NCI-H2227 treated with DMSO at 0.1 percent for 48 hours (cell line): ENCODE data around the gene HHIP.

Experiments used
- DNase-seq: peaks from one replicate; lab custom pipeline; 2025; lab: John Stamatoyannopoulos, UW

HHIP gene, protein sequence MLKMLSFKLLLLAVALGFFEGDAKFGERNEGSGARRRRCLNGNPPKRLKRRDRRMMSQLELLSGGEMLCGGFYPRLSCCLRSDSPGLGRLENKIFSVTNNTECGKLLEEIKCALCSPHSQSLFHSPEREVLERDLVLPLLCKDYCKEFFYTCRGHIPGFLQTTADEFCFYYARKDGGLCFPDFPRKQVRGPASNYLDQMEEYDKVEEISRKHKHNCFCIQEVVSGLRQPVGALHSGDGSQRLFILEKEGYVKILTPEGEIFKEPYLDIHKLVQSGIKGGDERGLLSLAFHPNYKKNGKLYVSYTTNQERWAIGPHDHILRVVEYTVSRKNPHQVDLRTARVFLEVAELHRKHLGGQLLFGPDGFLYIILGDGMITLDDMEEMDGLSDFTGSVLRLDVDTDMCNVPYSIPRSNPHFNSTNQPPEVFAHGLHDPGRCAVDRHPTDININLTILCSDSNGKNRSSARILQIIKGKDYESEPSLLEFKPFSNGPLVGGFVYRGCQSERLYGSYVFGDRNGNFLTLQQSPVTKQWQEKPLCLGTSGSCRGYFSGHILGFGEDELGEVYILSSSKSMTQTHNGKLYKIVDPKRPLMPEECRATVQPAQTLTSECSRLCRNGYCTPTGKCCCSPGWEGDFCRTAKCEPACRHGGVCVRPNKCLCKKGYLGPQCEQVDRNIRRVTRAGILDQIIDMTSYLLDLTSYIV

DNA sequence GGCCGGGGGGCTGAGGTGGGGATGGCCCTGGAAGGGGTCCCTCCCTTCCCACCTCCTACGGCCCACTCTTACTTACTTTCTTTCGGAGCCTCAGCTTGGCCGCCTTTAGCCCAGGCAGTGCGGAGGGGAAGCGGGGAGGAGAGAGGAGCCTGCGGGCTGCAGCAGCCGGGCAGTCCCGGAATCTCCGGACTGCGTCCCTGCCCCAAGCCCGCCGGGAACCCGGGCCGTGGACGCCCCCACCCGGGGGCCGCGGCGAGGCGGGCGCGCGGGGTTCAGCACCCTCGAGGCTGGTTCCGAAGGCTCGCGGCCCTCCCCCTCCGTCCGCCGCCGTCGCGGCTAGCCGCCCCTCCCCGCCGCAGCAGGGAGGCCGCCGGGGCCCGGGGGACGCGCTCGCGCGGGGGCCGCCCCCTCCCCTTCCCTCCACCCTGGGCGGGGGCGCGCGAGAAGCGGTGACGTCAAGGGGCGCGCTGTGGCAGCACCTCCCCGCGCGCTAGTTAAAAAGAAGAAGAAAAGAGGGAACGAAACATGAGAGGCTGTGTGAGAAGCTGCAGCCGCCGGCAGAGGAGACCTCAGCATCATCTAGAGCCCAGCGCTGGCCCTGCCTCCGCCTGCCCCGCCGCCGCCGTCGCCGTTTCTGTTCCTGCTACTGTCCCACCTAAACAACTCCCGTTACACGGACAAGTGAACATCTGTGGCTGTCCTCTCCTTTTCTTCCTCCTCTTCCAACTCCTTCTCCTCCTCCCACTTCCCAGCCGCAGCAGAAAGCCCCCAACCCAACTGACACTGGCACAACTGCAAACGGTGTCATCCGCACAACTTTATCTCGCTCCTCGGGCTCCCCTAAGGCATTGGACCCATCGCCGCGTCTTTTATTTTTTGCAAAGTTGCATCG, at the start of gene HHIP:
HHIP (plus strand) TSS at position 526 of the 892 bp plus-strand sequence. CDS start 520 bp downstream, outside the sequence.
- DNase-seq: no peak

DNA sequence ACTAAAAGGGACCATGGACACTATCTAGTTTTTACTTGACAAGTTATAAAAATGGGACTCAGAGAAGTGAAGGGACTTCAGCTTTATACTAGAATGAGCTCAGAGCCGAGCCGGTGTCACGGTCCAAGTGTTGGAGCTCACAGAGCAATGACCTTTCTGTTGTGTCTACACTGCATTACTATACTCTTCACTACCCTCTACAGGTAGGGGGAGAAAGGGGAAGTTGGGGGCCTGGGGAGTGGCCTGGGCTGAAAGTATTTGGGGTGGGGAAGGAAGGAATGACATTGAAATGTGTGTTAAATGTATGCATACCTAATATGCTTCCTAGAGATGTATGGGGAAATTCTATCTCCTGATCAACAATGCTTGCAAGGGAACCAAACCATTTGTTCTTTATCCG, 48.8 kb upstream of the HHIP start:
- DNase-seq: no peak

DNA sequence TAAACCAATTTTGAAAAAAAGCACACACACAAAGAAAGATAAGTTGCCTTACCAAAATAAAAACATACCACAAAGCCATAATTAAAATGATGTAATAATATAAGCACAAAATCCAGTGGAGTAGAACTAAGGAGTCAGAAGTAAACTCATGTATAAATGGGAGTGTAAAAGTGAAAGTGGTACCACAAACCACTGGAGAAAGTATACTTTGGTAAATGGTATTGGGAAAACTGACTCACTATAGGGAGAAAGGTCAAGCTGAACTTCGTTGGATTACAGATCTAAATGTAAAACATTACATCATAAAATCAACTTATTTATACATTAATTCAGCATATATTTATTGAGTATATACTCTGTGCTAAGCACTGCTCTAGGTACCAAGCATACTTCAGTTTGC, 46.3 kb upstream of the HHIP start:
- no peak for DNase-seq

DNA sequence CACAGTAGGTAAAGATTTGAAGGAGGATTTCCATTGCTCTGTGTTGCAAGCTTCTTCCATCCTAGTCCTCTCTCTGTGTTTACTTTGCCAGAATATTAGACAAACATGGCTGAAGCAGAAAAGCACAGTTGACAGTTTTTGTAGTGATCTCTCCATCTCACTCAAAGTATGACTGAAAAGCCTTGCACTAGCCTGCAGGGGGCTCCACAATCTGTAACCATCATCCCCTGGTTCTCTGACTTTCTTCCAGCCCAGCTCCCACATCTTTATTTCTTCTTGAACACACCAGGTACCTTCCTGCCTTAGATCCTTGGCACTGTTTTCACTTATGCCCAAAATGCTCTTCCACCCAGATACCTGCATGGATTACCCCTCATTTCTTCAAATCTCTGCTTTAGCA, 34.1 kb upstream of the HHIP start:
- DNase-seq: no peak

DNA sequence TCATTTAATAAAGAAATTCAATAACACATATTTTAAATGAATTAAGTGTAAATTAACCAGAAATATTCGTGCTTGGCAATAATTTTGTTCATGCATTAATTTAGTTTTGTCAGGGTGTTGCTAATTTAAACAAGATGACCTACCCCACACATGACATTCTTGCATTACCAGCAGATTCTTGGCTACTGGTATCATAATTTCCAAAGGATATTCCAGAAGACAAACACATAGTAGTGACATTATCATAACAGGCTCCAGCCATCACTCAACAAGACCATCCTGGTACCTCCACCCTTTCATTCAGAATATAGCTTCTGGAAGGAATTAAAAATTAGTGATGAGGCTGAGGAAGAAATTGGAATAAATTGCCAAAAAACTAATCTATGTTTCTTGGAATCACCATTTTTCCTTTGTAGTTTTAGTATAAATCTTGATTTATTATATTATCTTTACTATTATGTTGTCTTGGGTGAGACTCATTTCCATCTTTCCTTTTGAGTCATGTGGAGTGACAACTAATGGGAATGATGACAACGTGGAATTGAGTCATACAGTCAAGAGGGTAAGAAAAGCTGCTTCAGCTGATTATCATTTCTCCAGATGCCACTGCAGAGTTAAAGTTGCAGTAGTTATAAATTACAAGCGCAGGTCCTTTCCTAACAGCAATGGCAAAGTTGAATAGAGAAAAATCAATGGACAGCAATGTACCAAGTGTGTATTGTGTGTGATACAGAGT, 30.9 kb upstream of the HHIP start:
- no peak for DNase-seq

DNA sequence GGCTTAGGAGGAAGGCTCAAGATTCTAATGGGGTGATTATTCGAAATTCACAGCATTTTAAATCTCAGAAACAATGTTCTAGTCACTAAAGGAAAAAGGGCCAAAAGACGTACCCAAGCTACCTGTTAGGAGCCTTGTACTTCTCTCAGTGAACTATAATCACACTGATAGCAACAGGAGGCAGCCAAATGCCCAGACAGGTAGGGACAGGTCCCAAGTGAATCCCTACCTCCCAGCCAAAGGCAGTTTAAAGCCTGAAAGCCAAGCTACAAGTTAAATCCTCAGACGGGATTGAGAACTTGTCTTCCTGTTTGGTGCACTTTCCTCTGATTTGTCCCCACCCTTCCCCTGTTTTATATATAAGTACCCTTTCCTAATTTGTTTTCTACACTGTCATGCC, 24.3 kb upstream of the HHIP start:
- DNase-seq: no peak

DNA sequence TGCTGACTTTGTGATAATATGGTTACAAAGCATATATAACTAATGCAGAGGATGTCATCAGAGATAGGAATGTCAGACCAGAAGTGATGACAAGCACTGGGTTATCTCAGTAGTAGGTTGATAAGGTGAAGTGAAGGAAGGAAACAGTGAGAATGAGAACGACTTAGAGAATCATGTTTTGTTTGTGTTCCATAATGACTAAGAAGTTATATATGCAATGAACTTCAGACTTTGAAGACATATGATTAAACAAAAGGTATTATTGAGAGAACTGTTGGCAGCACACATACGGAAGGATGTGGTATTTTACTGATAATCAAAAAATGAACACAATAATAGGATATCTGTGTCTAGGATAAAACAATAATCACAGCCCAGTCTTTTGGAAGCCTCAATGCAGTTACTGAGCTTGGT, 18.3 kb upstream of the HHIP start:
- DNase-seq: no peak

DNA sequence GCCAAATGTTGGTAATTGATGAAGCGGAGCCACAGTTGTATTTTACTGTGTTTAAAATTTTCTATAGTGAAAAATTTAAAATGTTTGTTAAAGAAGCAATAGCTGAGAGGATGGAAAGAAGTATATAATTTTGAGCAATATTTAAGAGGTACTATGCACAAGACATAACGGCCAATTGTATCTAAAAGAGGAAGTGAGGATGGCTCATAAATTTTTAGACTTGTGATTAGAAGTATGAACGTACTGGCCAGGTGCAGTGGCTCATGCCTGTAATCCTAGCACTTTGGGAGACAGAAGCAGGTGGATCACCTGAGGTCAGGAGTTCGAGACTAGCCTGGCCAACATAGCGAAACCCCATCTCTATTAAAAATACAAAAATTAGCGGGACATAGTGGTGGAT, 12.7 kb upstream of the HHIP start:
- no peak for DNase-seq

DNA sequence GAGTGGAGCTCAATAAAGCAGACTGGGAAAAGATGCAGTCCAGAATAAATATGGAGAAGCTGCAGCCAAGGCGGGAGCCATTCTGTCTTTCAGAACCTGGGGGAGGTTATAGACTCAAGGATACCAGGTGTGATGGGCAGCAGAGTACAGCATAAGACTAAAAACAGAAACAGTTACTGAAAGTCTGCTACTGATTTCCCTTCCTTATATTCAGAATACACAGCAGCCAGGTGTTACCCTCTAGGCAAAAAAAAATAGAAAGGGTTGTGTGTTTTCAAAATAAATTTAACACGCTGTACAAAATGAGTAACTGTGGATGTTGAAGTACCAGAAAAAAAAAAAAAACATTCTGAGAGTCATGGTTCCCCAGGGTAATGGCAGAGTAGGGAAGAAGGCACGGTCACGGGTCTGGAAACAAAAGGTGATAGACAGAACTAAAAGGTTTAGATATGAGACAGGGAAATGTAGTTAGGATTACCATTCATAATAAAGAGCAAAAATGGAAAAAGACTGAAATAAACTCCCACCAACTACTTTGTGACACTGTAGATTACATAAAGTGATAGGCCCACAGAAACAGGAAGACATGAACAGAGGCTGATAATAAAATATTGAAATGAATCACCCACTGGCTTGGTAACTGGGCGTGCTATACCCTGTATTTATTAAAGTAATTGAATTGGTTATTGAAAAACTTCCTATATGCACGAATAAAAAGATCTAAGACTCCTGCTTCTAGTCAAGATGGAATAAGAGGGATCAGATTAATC, 10.8 kb upstream of the HHIP start:
- DNase-seq: no peak

DNA sequence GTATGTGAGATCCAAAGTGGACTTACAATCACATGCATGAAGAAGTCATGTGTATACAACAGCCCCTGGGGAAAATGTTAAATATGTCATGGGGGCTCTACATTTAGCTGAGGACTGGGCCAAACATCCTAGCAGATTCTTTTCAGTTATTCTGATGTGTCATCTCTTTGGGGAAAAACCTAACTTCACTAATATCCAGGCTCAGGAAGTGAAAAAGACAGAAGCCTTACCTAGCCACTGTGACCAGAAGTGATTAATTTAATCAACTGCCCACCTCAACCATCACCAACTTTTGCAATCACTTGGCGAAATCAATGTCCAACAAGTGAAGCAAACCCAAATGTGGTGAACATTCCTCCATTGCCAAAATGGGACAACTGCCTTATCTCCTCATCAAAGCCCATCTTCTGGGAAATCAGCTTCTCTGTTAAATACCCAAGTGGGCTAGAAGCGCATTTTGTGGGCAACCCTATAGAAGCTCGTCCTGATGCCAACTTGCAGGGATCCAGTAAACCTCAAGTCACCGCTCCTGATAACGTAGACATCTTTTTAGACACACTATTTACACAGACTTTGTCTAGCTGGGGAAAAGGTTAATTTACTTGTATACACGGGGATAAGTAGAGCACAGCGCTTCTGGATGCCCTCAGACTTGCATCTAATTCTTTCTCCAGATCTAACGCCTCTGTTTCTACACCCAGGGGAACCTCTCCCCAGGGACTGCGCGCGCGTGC, 1.4 kb upstream of the HHIP start:
- no peak for DNase-seq

DNA sequence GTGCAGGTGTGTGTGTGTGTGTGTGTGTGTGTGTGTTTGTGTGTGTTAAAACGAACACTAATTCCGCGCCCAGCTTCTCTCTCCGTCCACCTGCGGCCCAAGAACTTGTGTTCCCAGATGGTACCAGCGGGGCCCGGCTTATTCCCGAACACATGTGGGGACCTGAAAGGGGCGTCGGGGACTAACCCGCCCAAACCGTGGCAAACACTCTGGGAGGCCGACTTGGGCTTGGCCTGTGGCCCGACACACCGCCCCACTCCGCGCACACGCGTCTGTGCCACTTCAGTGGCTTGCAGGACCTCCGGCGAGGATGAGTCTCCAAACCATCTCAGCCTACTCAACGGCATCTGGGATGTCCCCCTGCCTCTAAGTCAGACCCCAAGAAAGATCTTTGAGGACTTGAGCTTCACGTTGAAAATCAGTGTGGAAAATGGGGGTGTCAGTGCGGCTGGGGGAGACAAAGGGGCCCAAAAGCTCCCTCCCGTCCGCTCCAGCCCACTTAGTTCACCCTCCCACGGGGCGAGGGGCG, 790 bp upstream of the HHIP start:
- DNase-seq: no peak

DNA sequence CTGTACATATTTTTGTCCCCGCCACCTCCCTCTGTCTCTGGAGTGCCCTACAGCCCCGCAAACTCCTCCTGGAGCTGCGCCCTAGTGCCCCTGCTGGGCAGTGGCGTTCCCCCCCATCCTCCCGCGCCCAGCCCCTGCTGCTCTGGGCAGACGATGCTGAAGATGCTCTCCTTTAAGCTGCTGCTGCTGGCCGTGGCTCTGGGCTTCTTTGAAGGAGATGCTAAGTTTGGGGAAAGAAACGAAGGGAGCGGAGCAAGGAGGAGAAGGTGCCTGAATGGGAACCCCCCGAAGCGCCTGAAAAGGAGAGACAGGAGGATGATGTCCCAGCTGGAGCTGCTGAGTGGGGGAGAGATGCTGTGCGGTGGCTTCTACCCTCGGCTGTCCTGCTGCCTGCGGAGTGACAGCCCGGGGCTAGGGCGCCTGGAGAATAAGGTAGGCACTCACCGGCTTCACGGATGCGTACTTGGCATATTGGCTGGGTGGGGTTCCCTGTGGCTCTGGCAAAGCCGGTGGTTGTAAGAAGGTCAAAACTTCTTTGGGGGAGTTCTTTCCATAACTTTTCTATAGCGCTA, 653 bp downstream of the HHIP start:
- no peak for DNase-seq

DNA sequence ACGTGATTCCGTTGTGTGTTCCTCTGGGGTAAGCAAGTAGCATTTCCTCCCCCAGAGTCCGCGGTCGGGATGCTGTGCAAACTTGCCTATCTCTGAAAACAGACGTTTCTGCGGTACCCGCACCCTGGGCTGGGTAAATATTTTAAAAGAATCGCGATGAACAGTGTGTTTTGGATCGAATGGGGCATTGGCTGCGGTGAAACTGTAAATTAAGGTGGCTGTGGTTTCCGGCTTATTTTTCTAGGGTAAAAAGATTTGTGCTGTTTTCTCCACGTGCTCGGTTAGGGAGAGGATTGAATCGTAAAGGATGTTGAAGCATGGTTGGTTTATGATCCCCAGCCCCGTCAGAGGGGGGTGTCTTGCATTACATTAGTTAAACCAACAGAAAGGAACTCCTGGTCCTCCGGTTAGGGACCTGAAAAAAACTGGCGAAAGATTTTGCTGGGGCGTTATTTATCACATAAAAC, 1.2 kb downstream of the HHIP start:
- no peak for DNase-seq

DNA sequence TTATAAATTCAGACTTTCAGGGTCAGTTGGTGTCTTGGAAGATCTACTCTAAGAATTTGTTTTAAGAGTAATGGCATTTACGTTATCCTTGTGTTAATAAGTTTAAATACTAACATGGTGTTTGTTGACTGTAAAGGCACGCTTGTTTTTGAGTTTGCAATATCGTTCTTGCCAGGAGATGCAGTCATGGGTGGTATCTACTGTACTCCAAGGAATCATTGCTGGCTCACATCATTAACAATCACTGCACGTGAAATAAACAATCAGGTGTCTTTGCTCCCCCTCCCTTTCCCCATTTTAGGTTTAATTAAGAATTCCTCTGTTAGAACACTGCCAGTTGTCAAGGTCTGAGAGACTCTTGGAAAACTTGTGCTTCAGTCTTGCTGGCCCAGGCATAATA, 1.6 kb downstream of the HHIP start:
- no peak for DNase-seq

DNA sequence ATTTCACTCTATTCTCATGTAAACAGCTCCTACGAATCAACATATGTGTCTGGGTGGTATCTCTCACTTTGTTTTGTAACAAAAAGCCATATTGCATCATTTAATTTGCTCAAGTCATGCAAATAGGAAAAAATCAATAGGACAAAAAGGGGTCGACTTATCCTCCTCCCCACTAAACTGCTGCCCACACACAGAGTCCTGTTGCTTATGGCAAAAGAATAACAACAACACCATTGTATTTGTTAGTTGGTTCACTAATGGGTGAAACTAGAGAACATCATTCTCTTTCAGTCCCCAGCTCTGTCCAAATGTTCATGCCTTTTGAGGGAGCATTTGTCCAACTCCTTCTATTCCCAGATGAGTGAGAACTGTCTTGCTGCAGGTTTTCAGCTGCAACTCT, 2.1 kb downstream of the HHIP start:
- DNase-seq: no peak

DNA sequence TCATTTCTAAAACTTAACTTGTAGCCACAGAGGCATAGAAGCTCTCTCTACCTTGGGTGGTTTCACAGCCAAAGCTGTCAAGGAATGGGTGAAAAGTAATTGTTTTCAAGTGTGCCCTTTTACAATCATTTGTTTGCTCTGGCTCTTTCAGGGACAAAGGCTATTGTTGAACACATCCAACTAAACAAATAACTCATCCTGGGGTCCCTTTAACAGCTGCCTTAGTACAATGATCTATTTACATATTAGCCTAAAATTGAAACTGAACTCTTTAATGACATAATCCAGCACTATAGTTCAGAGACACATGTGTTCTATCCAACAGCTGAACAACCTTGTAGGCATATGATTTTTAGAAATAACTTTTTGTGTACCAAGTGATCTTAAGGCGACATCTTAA, 3.7 kb downstream of the HHIP start:
- no peak for DNase-seq

DNA sequence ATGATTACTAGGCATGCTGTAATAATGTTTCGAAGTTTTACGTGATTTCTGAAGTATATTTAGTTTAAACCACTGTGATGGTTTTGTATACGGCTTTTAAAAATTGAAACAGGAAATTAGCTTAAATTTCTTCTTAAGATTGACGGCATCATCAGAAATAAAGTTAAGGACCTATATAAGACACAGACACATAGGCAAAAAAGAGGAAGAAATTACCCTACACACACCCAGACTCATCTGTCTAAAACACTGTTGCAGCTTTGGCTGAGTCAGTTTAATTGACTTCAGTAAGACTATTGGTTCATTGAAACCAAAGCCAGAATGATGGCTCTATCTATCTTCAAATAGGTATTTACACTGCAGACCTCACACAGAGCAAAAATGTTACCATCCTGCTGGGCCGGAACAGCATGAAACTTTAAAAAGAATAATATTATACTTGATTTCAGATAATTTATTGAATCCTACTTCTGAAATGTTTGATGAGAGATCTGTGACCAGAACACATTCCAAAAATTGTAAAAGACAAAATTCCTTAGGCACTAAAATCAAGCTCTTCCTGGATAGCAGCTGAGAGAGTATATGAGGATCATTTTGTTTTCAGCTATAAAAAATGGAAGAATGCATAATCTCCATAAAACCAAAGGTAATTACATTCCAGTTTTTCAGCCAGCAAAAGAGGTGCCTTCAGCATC, 4.5 kb downstream of the HHIP start:
- DNase-seq: no peak

DNA sequence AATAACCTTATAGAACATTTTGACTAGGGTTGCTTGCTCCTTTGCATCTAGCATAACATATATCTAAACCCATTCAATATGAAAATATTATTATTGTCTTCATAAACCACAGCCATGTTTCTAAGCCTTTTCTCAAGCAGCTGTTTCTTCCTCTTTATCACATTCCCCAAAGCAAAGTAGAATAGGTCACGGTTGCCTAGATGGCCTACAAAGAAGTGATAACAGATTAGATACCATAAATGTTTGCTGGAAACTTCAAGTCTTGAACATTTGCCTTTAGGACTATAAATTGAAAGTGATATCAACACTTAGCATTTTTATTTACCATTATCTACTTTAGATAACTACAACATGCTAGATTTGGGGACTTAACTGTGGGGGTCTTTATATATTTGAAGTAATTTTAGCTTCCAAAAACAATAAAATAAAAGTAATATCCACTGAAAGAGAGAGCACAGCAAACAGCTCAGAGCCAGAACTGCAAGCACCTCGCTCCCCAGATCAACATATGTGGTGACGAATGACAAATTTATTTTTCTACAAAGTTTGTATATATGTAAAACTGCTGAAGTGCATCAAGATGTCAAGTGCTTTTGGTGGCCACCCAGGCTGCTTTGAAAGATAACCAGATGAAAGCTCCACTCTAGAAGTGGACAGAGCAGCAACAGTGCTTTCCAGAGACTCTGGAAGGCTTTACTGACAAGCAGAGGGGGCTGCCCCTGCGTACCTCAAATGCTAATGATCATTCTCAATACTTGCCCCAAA, 8.0 kb downstream of the HHIP start:
- DNase-seq: no peak
